Liver (tissue), 9 donors: ENCODE results near the gene SLC2A8. TPM values are rescaled to one million over a fixed set of nuclear protein-coding genes. Genes with fewer than 3 reads are reported as not detected.

Experiments
- DNase-seq: peaks from one replicate; pipeline ENCODE4 v3.0.0-alpha.2; 2017; ENCODE audit warnings: low spot score
- H3K27ac ChIP-seq, 2 donors: one replicate each; pipeline ENCODE4 v1.7.0; 2013; ENCODE audit warnings: inconsistent platforms in 2 of 2, low read length in 2 of 2, control low read depth in 1 of 2, low read depth in 1 of 2, mild to moderate bottlenecking in 1 of 2
- H3K27me3 ChIP-seq, 4 donors: one replicate each; pipeline versions ENCODE4 v1.6.1 to v1.7.0; 2013; ENCODE audit warnings: low read length in 3 of 4, inconsistent platforms in 1 of 4, mild to moderate bottlenecking in 1 of 4, moderate library complexity in 1 of 4; ENCODE audit not compliant: control insufficient read depth in 4 of 4, insufficient read depth in 4 of 4
- H3K36me3 ChIP-seq, 4 donors: one replicate each; pipeline versions ENCODE4 v1.6.1 to v1.7.0; 2013; ENCODE audit warnings: low read length in 3 of 4, mild to moderate bottlenecking in 3 of 4, low read depth in 1 of 4, moderate library complexity in 1 of 4; ENCODE audit not compliant: control insufficient read depth in 4 of 4, insufficient read depth in 3 of 4
- H3K4me1 ChIP-seq, 4 donors: one replicate each; pipeline versions ENCODE4 v1.6.1 to v1.7.0; 2013; ENCODE audit warnings: low read length in 3 of 4, mild to moderate bottlenecking in 3 of 4, moderate library complexity in 1 of 4; ENCODE audit not compliant: control insufficient read depth in 4 of 4, insufficient read depth in 4 of 4
- H3K4me3 ChIP-seq, 3 donors: one replicate each; pipeline versions ENCODE4 v1.6.1 to v1.7.0; 2013; ENCODE audit warnings: low read length in 3 of 3, control low read depth in 1 of 3, low read depth in 1 of 3, mild to moderate bottlenecking in 1 of 3
- H3K9ac ChIP-seq, 2 donors: one replicate each; pipeline ENCODE4 v1.7.0; 2013; ENCODE audit warnings: low read length in 2 of 2, mild to moderate bottlenecking in 2 of 2, moderate library complexity in 2 of 2, control low read depth in 1 of 2, low read depth in 1 of 2
- H3K9me3 ChIP-seq, 4 donors: one replicate each; pipeline versions ENCODE4 v1.6.1 to v1.7.0; 2013; ENCODE audit warnings: low read length in 3 of 4; ENCODE audit not compliant: control insufficient read depth in 4 of 4
- CTCF ChIP-seq: fragments of 150-350 bp; IDR thresholded peaks from 2 replicates; pipeline ENCODE4 v1.5.1; 2017; ENCODE audit warnings: improper control_type of control experiment, low read depth, low read length; ENCODE audit not compliant: missing input control
- EGR1 ChIP-seq, 2 donors: IDR thresholded peaks; 2 replicates each; pipeline ENCODE4 v1.6.1; 2016 to 2018; ENCODE audit warnings: antibody characterized with exemption in 2 of 2, low read depth in 2 of 2
- FOXA1 ChIP-seq: IDR thresholded peaks from 2 replicates; pipeline ENCODE4 v1.6.1; 2016; ENCODE audit warnings: antibody characterized with exemption
- FOXA2 ChIP-seq: IDR thresholded peaks from 2 replicates; pipeline ENCODE4 v1.6.1; 2016; ENCODE audit warnings: antibody characterized with exemption
- GABPA ChIP-seq, 2 donors: IDR thresholded peaks in 1 of 2; conservative IDR thresholded peaks in 1 of 2; 2 replicates each; pipeline ENCODE4 v1.6.1; 2016; ENCODE audit warnings: antibody characterized with exemption in 2 of 2, mild to moderate bottlenecking in 1 of 2, moderate library complexity in 1 of 2
- HNF4A ChIP-seq, 2 donors: conservative IDR thresholded peaks; 2 replicates each; pipeline ENCODE4 v1.6.1; 2016; ENCODE audit warnings: antibody characterized with exemption in 2 of 2, mild to moderate bottlenecking in 2 of 2
- HNF4G ChIP-seq: IDR thresholded peaks from 2 replicates; pipeline ENCODE4 v1.6.1; 2016; ENCODE audit warnings: antibody characterized with exemption
- JUND ChIP-seq, 2 donors: IDR thresholded peaks; 2 replicates each; pipeline ENCODE4 v1.6.1; 2016; ENCODE audit warnings: antibody characterized with exemption in 2 of 2
- MAX ChIP-seq: IDR thresholded peaks from 2 replicates; pipeline ENCODE4 v1.6.1; 2016; ENCODE audit warnings: antibody characterized with exemption
- NR2F2 ChIP-seq: IDR thresholded peaks from 2 replicates; pipeline ENCODE4 v1.6.1; 2016; ENCODE audit warnings: antibody characterized with exemption
- RAD21 ChIP-seq, 2 donors: IDR thresholded peaks; 2 replicates each; pipeline ENCODE4 v1.6.1; 2016; ENCODE audit warnings: antibody characterized with exemption in 2 of 2, mild to moderate bottlenecking in 2 of 2
- RXRA ChIP-seq, 2 donors: IDR thresholded peaks; 2 replicates each; pipeline ENCODE4 v1.6.1; 2017 to 2018; ENCODE audit warnings: antibody characterized with exemption in 2 of 2, mild to moderate bottlenecking in 1 of 2
- SP1 ChIP-seq: IDR thresholded peaks from 2 replicates; pipeline ENCODE4 v1.6.1; 2018; ENCODE audit warnings: antibody characterized with exemption, mild to moderate bottlenecking
- TAF1 ChIP-seq: conservative IDR thresholded peaks from 2 replicates; pipeline ENCODE4 v1.6.1; 2016; ENCODE audit warnings: antibody characterized with exemption, mild to moderate bottlenecking
- YY1 ChIP-seq: IDR thresholded peaks from 2 replicates; pipeline ENCODE4 v1.6.1; 2016; ENCODE audit warnings: antibody characterized with exemption, mild to moderate bottlenecking
- WGBS: extraction: QIAGEN DNeasy Blood & Tissue Kit; methylation state at CpG from one replicate; pipeline ENCODE4 v1.1.7; 2013; 5-methylcytosine and 5-hydroxymethylcytosine counted together
- polyA plus RNA-seq, 2 donors: library from polyadenylated mRNA; stranded (reverse) in 1 of 2; unstranded in 1 of 2; fragments of 200-250 nt in 1 of 2; fragments of >200 nt in 1 of 2; fragmentation: Nextera tagmentation in 1 of 2; extraction: Ambion mirVana in 1 of 2; gene quantifications; one replicate each; pipeline versions ENCODE4 v1.2.1 to v1.2.3, GENCODE V29; 2013 to 2015
- total RNA-seq, 2 donors: library from RNA; depleted of rRNA; stranded (reverse); fragments of >200 nt; gene quantifications; one replicate each; pipeline ENCODE4 v1.2.3, GENCODE V29; 2014
- TF ChIP-seq, protein P1 (sequence below): IDR thresholded peaks from 2 replicates; pipeline ENCODE4 v1.6.1; 2016; ENCODE audit warnings: antibody characterized with exemption, mild to moderate bottlenecking
- TF ChIP-seq, protein P2 (sequence below): IDR thresholded peaks from 2 replicates; pipeline ENCODE4 v1.6.1; 2016; ENCODE audit warnings: antibody characterized with exemption
- donor health status: healthy.
- donor health status: healthy.
- donor health status: healthy.
- donor health status: healthy.
- donor health status: healthy.

SLC2A8 gene
- total and polyA plus RNA-seq, 4 donors, result 10.9 to 24.5 (median 19.9) TPM

DNA sequence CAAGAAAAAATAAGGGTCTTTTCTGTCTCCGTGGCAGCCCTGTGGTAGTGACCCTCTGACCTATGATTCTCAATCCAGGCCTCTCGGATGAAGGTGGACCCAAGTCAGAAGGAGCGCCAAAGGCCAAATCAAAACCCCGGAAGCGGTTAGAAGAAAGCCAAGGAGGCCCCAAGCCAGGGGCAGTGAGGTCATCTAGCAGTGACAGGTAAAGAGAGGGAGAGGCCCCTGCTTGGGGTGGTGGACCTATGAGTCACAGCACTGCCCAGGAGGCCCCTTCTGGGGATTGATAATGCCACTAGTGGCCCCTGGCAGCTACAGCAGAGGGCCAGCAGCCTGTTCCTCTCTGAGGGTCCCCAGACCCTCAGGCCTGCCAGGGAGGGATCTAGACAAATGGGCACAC, 6.4 kb upstream of the SLC2A8 start:
- Histone ChIP-seq H3K27me3 (no peaks in the 10 kb centered on the region), H3K9me3 (no peaks in the 10 kb centered on the region), H3K36me3 (no peaks in the 10 kb centered on the region), H3K4me3 (no peak overlapping the region), H3K4me1 (no peaks in the 10 kb centered on the region), H3K27ac (no peak overlapping the region), H3K9ac (no peak overlapping the region)
- TF ChIP-seq RXRA (IDR thresholded peaks at IDR 0.05) (no peak), HNF4A (conservative IDR thresholded peaks at IDR 0.05) (no peak), EGR1 (IDR thresholded peaks at IDR 0.05; ENCODE audit: low read depth in 2 of 2) (no peak), NR2F2 (no peak), SP1 (no peak), YY1 (no peak), JUND (IDR thresholded peaks at IDR 0.05) (no peak), FOXA2 (no peak), CTCF (no peak), RAD21 (IDR thresholded peaks at IDR 0.05) (no peak), MAX (no peak), GABPA (IDR thresholded peaks at IDR 0.05 in 1 of 2, conservative IDR thresholded peaks at IDR 0.05 in 1 of 2) (no peak), FOXA1 (no peak), TAF1 (no peak)
- TF ChIP-seq, protein P1, sequence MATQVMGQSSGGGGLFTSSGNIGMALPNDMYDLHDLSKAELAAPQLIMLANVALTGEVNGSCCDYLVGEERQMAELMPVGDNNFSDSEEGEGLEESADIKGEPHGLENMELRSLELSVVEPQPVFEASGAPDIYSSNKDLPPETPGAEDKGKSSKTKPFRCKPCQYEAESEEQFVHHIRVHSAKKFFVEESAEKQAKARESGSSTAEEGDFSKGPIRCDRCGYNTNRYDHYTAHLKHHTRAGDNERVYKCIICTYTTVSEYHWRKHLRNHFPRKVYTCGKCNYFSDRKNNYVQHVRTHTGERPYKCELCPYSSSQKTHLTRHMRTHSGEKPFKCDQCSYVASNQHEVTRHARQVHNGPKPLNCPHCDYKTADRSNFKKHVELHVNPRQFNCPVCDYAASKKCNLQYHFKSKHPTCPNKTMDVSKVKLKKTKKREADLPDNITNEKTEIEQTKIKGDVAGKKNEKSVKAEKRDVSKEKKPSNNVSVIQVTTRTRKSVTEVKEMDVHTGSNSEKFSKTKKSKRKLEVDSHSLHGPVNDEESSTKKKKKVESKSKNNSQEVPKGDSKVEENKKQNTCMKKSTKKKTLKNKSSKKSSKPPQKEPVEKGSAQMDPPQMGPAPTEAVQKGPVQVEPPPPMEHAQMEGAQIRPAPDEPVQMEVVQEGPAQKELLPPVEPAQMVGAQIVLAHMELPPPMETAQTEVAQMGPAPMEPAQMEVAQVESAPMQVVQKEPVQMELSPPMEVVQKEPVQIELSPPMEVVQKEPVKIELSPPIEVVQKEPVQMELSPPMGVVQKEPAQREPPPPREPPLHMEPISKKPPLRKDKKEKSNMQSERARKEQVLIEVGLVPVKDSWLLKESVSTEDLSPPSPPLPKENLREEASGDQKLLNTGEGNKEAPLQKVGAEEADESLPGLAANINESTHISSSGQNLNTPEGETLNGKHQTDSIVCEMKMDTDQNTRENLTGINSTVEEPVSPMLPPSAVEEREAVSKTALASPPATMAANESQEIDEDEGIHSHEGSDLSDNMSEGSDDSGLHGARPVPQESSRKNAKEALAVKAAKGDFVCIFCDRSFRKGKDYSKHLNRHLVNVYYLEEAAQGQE, result no peak
- TF ChIP-seq, protein P2, sequence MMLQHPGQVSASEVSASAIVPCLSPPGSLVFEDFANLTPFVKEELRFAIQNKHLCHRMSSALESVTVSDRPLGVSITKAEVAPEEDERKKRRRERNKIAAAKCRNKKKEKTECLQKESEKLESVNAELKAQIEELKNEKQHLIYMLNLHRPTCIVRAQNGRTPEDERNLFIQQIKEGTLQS, result no peak
- 83% methylated on average over 5 of the region's 5 CpGs for WGBS
- no peak for DNase-seq

DNA sequence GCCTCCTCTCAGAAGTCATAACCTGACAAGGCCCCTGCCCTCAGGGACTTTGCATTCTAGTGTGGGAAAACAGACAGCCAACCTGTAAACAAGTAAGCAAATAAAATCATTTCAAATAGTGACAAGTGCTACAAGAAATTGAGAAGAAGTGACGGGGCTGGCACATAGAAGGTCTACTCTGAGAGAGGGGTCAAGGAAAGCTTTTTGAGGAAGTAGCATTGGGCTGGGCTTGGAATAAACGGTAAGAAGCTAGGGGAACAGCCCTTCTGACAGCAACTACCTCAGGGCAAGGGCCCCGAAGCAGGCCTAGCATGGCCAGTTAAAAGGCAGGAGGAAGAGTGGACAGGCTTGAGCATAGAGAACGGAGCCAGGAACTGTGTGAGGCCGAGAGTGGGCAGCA, 4.8 kb upstream of the SLC2A8 start:
- Histone ChIP-seq H3K36me3 (no peaks in the 10 kb centered on the region), H3K4me3 (no peak overlapping the region), H3K4me1 (peaks cover 0 to 9% (median 6%) of the 10 kb centered on the region in 4 donors), H3K27ac (no peak overlapping the region), H3K9me3 (no peaks in the 10 kb centered on the region), H3K9ac (no peak overlapping the region), H3K27me3 (no peaks in the 10 kb centered on the region)
- WGBS, result 85% methylated on average over 5 of the region's 5 CpGs
- DNase-seq, result no peak
- TF ChIP-seq RXRA (IDR thresholded peaks at IDR 0.05) (no peak), TAF1 (no peak), MAX (no peak), NR2F2 (no peak), YY1 (no peak), EGR1 (IDR thresholded peaks at IDR 0.05; ENCODE audit: low read depth in 2 of 2) (no peak), HNF4G (no peak), HNF4A (conservative IDR thresholded peaks at IDR 0.05) (no peak)
